Erythroblast (primary cell): ENCODE results near the gene GLA.

ENCODE experiments used
- GATA1 ChIP-seq: IDR thresholded peaks from 2 replicates; pipeline ENCODE4 v1.6.1; 2011; ENCODE audit warnings: low read depth, mild to moderate bottlenecking, control low read depth, low read length, moderate library complexity
- POLR2A ChIP-seq: IDR thresholded peaks from 2 replicates; pipeline ENCODE4 v1.6.1; 2011; ENCODE audit warnings: mild to moderate bottlenecking, low read length

DNA sequence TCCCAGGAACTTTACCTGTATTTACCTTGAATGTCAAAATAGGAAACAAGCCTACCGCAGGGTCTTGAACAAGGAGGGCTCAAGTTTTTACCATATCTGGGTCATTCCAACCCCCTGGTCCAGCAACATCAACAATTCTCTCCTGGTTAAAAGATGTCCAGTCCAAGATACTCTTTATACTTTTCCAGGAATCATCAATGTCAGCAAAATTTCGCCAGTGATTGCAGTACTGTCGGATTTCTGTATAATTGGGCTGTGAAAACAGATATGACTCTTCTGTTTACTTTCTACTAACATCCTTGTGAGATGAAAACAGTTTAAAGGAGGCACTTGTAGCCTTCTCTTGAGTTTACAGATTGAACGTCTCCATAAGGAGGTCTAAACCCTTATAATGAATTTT, 9.0 kb downstream of the GLA start:
- TF ChIP-seq POLR2A = no peak
- TF ChIP-seq GATA1 = no peak
